Measurements from ENCODE around the gene HYLS1. TPM values are rescaled to one million over a fixed set of nuclear protein-coding genes. Genes with fewer than 3 reads are reported as not detected.
A peak's percentile ranks its signal among the peaks of the same experiment; 100 is the strongest.
"Not testable (repeated sequence)": the region's sequence is repeated elsewhere in the genome, so short reads cannot be mapped to it uniquely, and the experiment has no call there.

HYLS1 gene
- total and polyA plus RNA-seq, 10 of the 15 experiments (the other 5 are each of a cell fraction or from before 2014, with no cell fraction given) = 11.7 to 35.1 (median 17.6) TPM

- no peak for TF ChIP-seq ZNF687 (IDR thresholded peaks at IDR 0.05)
Measured at GRCh38 chr11:125910226-125910849, 22.9 kb downstream of the HYLS1 start (continued).

DNA sequence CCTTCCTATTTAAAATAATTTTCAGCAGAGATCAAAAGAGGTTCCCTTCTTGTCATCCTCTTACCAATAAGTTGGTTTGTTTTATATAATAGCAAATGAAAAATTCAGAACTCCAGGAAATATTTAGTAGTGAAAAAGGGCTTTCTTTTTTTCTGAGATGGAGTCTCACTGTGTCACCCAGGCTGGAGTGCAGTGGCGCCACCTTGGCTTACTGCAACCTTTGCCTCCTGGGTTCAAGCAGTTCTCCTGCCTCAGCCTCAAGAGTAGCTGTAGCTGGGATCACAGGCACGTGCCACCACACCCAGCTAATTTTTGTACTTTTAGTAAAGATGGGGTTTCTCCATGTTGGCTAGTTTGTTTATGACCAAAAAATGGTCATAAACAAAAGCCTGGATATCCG is 27.1 kb downstream of the HYLS1 start:
- H4K20me1 ChIP-seq (ENCODE audit: control insufficient read depth, insufficient read depth); H3K4me2 ChIP-seq (ENCODE audit: control insufficient read depth, insufficient read depth); H3K9me3 ChIP-seq (replicated peaks; ENCODE audit: control insufficient read depth, insufficient read depth, low read length); intact Hi-C loops (cut with micrococcal nuclease; ENCODE audit: unreplicated experiment); FAIRE-seq; H3K27ac ChIP-seq (ENCODE audit: control insufficient read depth, insufficient read depth); H3K36me3 ChIP-seq (ENCODE audit: control insufficient read depth in 2 of 2, insufficient read depth in 2 of 2, low read length in 1 of 2); H3K79me2 ChIP-seq (ENCODE audit: control insufficient read depth, insufficient read depth, low read length); DNase-seq (ENCODE audit: low read depth, low spot score); H3K9ac ChIP-seq (ENCODE audit: control insufficient read depth, insufficient read depth, low read length); BruUV-seq (replicated peaks); H2AFZ ChIP-seq (ENCODE audit: control insufficient read depth, low read depth, low read length); H3K4me1 ChIP-seq (ENCODE audit: control insufficient read depth, insufficient read depth, low read length); H3K4me3 ChIP-seq; ATAC-seq; in situ Hi-C loops (cut with MboI); SMC1A ChIA-PET (ENCODE audit: uncharacterized antibody, unreplicated experiment); H3K27me3 ChIP-seq (replicated peaks in 1 of 2; ENCODE audit: control insufficient read depth in 2 of 2, insufficient read depth in 2 of 2, low read length in 1 of 2); POLR2A ChIA-PET; RAD21 ChIA-PET (ENCODE audit: unreplicated experiment): not testable (repeated sequence)
- WGBS (ENCODE audit: insufficient coverage, insufficient replicate concordance, low lambda C conversion rate, missing lambda C conversion rate) = 13% methylated on average over 3 of the region's 3 CpGs
- 0 out of 6 replicates have a peak, but pooled peaks of 1 of the 3 experiments have one; percentile 5 for TF ChIP-seq CTCF (IDR thresholded peaks at IDR 0.05 in 2 of 3, conservative IDR thresholded peaks at IDR 0.05 in 1 of 3; ENCODE audit: control insufficient read depth in 2 of 3, extremely low read depth in 1 of 3, insufficient read depth in 1 of 3, low read depth in 3 of 3, low read length in 3 of 3)
- CTCF ChIA-PET = interaction anchor here (1.4 to 2.0 kb wide), 2 partner anchors 28 to 279 kb away, joined by 3 to 5 read pairs; no protein-coding TSS in a partner anchor
